Measurements from ENCODE around the gene PALM3. TPM values are rescaled to one million over a fixed set of nuclear protein-coding genes. Genes with fewer than 3 reads are reported as not detected.

The PALM3 gene
- total RNA-seq, 3 donors from 2014 or later (not counting 1 experiment from before 2014, with no cell fraction given), result not detected

GRCh38 chr19:14056069-14056666, 5.7 kb downstream of the PALM3 start:
- no peak overlapping the region for H3K27ac Mint-ChIP-seq

GRCh38 chr19:14055396-14055795, 6.5 kb downstream of the PALM3 start:
- intact Hi-C loops (cut with micrococcal nuclease), result no loop called here
- H3K27ac ChIP-seq (ENCODE audit: low read length), result no peak overlapping the region
- Mint-ChIP-seq H3K4me1 (peaks cover 9 to 23% of the 10 kb centered on the region in 2 donors), H3K36me3 (no peaks in the 10 kb centered on the region), H3K4me3 (no peak overlapping the region), H3K27me3 (ENCODE audit: low read depth in 2 of 2) (peaks cover 20 to 23% of the 10 kb centered on the region in 2 donors), H3K27ac (no peak overlapping the region), H3K9me3 (no peaks in the 10 kb centered on the region)
- H3K9me3 ChIP-seq (ENCODE audit: control insufficient read depth, insufficient read depth, low read length), result no peaks in the 10 kb centered on the region
- 96% methylated on average over 3 of the region's 3 CpGs for WGBS (ENCODE audit: insufficient coverage)
- peaks cover 18% of the 10 kb centered on the region for H3K27me3 ChIP-seq (ENCODE audit: control insufficient read depth, insufficient read depth, low read length)
- no peak overlapping the region for H3K4me3 ChIP-seq (ENCODE audit: low read length)
- DNase-seq (no peak), ATAC-seq (no peak)
- no peak for TF ChIP-seq CTCF (IDR thresholded peaks at IDR 0.05)
- H3K36me3 ChIP-seq (ENCODE audit: control insufficient read depth, insufficient read depth, low read length), result peaks cover 24% of the 10 kb centered on the region
- H3K4me1 ChIP-seq (ENCODE audit: control insufficient read depth, insufficient read depth, low read length), result peaks cover 21% of the 10 kb centered on the region

More at GRCh38 chr19:14056069-14056666, 5.7 kb downstream of the PALM3 start:
- no peaks in the 10 kb centered on the region for H3K36me3 Mint-ChIP-seq
- Histone ChIP-seq H3K27me3 (ENCODE audit: control insufficient read depth, insufficient read depth, low read length) (peaks cover 18% of the 10 kb centered on the region), H3K4me3 (ENCODE audit: low read length) (no peak overlapping the region), H3K36me3 (ENCODE audit: control insufficient read depth, insufficient read depth, low read length) (peaks cover 16% of the 10 kb centered on the region), H3K4me1 (ENCODE audit: control insufficient read depth, insufficient read depth, low read length) (peaks cover 21% of the 10 kb centered on the region), H3K9me3 (ENCODE audit: control insufficient read depth, insufficient read depth, low read length) (no peaks in the 10 kb centered on the region), H3K27ac (ENCODE audit: low read length) (no peak overlapping the region)
- intact Hi-C loops (cut with micrococcal nuclease), result no loop called here
- WGBS (ENCODE audit: insufficient coverage), result 94% methylated on average over 10 of the region's 10 CpGs
- DNase-seq, result no peak
- ATAC-seq, result no peak
- peaks cover 9 to 22% of the 10 kb centered on the region in 2 donors for H3K4me1 Mint-ChIP-seq
- H3K4me3 Mint-ChIP-seq, result no peak overlapping the region
- H3K9me3 Mint-ChIP-seq, result no peaks in the 10 kb centered on the region
- TF ChIP-seq CTCF (IDR thresholded peaks at IDR 0.05), result no peak
- H3K27me3 Mint-ChIP-seq (ENCODE audit: low read depth in 2 of 2), result peaks cover 20 to 25% of the 10 kb centered on the region in 2 donors

- Histone ChIP-seq H3K27ac (ENCODE audit: low read length) (no peak overlapping the region), H3K9me3 (ENCODE audit: control insufficient read depth, insufficient read depth, low read length) (no peaks in the 10 kb centered on the region), H3K4me3 (ENCODE audit: low read length) (no peak overlapping the region), H3K27me3 (ENCODE audit: control insufficient read depth, insufficient read depth, low read length) (peaks cover 18% of the 10 kb centered on the region), H3K4me1 (ENCODE audit: control insufficient read depth, insufficient read depth, low read length) (peaks cover 21% of the 10 kb centered on the region), H3K36me3 (ENCODE audit: control insufficient read depth, insufficient read depth, low read length) (peaks cover 30% of the 10 kb centered on the region)
- Mint-ChIP-seq H3K27ac (peak overlapping the region in 1 of 2 donors; percentile 21), H3K36me3 (no peaks in the 10 kb centered on the region), H3K9me3 (no peaks in the 10 kb centered on the region), H3K4me1 (peaks cover 9 to 26% of the 10 kb centered on the region in 2 donors), H3K27me3 (ENCODE audit: low read depth in 2 of 2) (peaks cover 17 to 21% of the 10 kb centered on the region in 2 donors), H3K4me3 (no peak overlapping the region)
- TF ChIP-seq CTCF (IDR thresholded peaks at IDR 0.05), result no peak
- DNase-seq, result no peak
- peak in 1 of 3 donors; percentile 11 for ATAC-seq
- 32% methylated on average over 9 of the region's 11 CpGs for WGBS (ENCODE audit: insufficient coverage)
- intact Hi-C loops (cut with micrococcal nuclease), result no loop called here
Measured at GRCh38 chr19:14054721-14055120, 7.2 kb downstream of the PALM3 start.

GRCh38 chr19:14054099-14054498, 7.8 kb downstream of the PALM3 start:
- DNase-seq (no peak), ATAC-seq (no peak)
- Mint-ChIP-seq H3K4me1 (peaks cover 9 to 26% of the 10 kb centered on the region in 2 donors), H3K36me3 (no peaks in the 10 kb centered on the region), H3K9me3 (no peaks in the 10 kb centered on the region), H3K4me3 (no peak overlapping the region), H3K27me3 (ENCODE audit: low read depth in 2 of 2) (peaks cover 12 to 16% of the 10 kb centered on the region in 2 donors), H3K27ac (peak overlapping the region in 1 of 2 donors; percentile 21)
- peaks cover 33% of the 10 kb centered on the region for H3K36me3 ChIP-seq (ENCODE audit: control insufficient read depth, insufficient read depth, low read length)
- no peak for TF ChIP-seq CTCF (IDR thresholded peaks at IDR 0.05)
- WGBS (ENCODE audit: insufficient coverage), result 80% methylated on average over 6 of the region's 6 CpGs
- H3K4me3 ChIP-seq (ENCODE audit: low read length), result no peak overlapping the region
- peaks cover 15% of the 10 kb centered on the region for H3K27me3 ChIP-seq (ENCODE audit: control insufficient read depth, insufficient read depth, low read length)
- intact Hi-C loops (cut with micrococcal nuclease), result no loop called here
- H3K9me3 ChIP-seq (ENCODE audit: control insufficient read depth, insufficient read depth, low read length), result no peaks in the 10 kb centered on the region
- H3K27ac ChIP-seq (ENCODE audit: low read length), result no peak overlapping the region
- peaks cover 20% of the 10 kb centered on the region for H3K4me1 ChIP-seq (ENCODE audit: control insufficient read depth, insufficient read depth, low read length)

All from natural killer cell (primary cell).